DMS79 (cell line): ENCODE results near the gene CELA1.

ENCODE experiments used
- DNase-seq: peaks from one replicate; lab custom pipeline; 2025; lab: John Stamatoyannopoulos, UW

CELA1 gene

DNA sequence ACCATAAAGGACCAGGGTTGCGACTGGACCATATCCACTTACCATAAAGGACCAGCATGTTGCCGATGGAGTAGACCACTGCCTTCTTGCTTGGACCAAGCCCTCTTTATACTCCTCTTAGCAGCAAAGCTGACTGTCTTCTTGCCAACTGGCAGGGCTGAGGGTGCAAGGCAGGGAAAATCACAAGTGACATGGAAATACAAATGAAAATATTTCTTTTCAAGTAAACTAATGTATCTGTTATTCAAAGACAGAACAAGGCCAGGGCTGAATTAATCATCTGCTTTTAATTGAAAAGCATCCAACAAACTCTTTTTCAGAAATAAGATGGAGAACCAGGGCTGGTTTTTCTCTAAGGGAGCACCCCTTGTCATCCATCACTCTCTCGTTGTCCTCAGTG lies at the start of gene CELA1:
TSS of gene CELA1 (minus strand) at position 99 of the 400 bp plus-strand sequence. CDS start at position 58, 41 bp downstream.
- no peak for DNase-seq

DNA sequence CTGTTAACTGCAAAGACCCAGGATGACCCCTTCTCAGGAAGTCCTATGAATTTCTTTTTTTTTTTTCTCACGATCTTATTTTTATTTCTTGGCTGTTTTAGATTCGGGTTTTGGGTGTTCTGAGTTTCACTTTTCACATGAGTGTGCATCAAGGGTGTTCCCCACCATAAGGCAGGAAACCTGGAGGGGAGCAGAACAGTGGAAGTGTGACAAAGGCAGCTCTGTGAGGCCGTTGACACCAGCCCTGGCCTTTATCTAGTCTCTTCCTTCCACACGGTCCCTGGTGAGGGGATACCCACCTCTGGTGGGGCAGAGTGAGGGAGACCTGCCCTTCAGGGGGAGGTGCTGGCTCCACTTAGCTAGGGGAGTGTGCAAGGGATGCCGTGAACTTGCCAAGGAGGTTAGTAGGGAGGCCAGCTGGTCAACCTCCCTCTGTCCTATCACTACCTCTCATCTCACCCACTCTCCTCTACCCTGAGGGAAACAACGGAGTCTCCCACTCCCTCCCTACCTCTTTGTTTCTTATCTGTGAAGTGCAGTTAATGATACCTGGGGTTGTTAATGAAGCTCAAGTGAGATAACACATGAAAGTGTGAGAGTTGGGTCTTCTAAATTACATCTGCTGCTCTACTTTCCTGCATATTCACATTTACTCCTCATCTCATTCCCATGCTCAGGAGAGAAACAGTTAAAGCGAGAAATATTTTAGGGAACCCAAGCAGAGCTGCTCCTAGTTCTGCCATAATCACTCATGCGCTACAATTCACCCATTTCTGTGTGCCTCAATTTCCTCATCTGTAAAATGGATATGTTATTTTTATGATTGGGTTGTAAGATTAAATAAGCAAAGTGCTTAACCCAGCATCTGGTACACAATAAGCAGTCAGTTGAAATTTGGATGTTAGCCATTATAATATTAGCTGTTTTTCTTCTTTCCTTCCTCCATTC lies 49.1 kb upstream of the CELA1 start:
- no peak for DNase-seq

DNA sequence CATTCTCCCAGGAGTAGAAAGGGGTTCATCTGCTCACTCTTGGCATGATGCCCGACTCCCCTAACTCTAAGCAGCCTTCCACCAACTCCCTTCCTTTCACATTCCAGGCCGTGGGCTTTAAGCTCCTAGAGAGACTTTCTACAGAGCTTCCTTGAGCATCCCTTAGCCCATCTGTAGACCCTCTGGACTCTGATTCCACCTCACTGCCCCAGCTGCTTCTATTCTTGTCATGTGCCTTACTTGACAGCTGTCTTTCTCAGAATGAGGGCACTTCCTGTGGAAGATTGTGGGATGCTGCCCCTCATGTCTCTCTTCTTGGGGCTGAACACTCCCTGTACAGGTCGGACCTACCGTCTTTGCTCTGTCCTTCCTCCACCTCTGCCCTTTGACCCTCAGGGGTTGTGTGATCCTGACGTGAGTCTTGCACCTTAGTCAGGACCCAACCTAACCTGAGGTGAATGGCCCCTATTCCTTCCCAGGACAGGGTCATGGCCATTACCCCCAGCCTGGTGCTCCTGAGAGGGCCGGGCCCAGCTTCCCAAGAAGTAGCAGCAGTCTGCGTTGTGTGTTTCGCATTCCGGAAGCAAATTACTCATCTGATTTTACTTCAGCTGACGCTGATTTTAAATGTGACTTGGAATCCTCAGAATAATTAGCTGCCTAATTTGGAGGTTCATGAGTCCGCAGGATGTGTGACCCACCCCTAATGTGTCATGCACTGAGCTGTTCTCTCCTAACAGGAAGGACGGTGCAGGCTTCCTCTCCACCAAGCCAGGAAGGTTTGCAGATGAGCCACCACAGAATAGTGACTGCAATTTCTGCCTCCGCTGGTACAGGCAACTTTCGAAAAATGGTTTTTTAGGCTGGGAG lies 47.4 kb upstream of the CELA1 start:
- DNase-seq: no peak

DNA sequence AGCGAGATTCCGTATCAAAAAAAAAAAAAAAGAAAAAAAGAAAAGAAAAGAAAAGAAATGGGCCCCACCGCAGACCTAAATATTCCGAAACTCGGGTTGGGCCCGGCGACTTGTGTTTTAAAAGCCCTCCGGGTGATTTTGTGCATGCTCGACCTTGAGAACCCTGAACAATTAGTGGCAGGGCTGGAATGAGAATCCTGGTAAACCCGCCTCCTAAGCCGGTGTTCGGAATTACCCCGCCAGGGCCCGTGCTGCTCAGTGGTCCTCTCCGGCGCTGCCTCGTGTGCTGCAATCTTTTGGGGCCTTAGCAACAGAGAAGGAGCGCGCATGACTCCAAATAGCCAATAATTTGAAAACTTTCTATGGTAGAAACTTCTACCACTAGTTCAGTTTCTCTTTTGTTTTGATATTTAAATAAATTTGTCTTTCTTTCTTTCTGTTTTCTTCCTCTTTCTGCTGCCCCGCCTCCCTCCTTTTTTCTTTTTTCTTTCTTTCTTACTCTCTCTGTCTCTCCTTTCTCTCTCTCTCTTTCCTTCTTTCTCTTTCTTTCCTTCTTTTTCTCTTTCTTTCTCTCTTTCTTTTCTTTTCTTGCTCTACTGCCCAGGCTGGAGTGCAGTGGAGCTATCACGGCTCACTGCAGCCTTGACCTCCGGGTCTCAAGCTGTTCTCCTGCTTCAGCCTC lies 46.2 kb upstream of the CELA1 start:
- DNase-seq: no peak

DNA sequence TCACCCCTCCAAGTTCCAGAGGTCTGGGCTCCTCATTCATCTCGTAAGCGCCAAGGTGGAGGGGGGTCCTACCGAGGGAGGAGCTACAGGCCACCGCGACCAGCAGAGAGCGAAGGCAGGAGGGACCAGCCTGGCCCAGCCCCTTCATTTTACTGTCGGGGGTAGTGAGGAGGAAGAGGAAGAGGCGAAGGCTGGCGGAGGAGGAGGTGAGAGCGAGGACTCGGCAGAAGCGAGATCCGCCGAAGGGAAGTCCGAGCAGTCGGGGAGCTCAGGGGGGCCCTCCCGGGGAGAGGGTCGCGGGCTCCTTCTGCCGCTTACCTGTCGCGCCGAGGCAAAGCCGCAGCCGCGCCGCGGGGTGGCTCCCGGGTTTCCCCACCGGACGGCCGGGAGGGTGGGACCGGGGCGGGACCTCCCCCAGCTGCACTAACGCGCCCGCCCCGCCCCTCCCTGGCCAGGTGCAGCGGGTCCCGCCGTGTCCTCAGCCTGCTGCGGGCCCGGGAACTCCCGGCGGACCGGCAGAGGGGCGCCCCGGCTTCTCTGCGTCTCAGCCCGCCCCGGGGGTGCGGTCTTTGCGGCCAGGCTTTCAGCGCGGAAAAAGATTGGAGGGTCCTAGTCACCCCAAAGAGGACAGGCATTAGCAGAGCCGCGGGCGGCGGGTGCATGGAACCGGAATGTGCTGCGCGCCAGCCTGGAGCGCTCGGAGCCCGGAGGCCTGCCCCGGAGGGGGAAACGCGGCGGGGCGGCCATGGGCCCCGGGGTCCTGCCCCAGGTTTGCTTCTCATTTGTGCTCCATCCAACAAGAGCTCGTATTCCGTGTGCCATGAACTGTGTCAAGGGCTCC lies 45.0 kb upstream of the CELA1 start, which contains the start of gene GALNT6:
TSS of gene GALNT6 (minus strand) at position 124 of the 841 bp plus-strand sequence. CDS start 11,625 bp downstream, outside the sequence.
- DNase-seq: no peak

DNA sequence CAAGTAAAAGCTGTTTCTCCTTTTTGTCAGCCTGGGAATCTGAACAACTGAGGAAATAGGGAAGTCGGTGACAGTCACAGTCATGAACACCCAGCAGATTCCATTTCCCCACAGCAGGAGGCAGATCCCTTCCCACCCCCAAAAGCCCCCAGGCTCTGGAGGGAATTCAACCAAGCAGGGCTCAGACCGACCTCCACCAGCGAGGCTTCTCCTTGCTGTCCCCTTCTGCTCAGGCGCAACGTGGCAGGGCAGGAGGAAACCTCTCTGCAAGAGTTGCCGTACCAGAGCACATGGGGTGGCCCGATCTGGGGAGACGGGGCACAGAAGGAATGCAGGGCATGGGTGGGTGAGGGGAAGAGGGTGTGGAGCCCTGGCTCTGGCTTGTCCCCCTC lies 44.4 kb upstream of the CELA1 start:
- no peak for DNase-seq

DNA sequence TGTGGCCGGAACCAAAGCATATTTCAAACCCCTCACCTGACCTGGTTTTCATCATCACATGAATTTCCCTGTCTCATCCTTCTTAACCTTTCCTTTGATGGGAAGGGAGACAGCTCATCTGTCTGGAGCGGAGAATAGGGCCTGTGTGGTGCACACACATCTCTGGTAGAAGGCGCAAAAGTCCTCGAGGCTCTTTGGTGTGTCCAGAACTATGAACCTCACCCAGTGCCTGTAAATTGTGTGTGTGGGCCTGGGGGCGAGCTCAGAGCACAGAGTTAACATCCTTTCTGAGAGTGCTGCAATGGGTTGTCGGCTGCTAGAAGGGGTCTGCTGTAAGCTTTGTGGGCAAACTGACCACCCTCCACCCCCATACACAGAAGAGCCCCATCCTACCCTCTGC lies 44.0 kb upstream of the CELA1 start:
- DNase-seq: no peak

DNA sequence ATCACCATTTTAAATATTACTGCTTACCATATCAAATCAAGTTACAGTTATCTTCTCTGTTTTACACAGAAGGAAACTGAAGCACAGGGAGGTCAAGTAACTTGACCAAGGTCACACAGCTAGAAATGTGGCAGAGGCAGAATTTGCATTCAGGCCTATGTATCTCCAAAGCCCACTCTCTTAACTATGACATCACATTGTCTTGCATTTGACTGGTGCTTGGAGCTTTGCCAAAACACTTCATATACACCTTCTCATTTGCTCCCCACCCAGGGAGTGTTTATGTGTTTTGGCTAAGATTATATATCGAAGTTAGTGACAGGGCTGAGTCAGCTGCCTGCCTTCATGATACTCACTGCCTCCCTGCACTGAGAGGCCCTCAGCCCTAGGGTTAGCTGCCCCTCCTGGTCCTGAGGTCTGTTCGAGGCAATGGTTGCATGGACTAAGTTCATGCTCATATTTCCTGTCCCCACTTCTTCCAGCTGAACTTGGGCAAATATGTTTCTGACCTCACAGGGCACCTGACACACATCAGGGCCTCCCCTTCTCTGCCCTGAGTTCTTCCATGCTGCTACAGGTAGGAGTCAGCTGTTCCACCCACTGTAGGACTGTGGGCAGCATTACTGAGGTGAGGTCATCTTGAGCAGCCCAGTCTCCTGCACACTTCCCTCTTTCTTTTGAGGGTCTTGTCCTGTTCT lies 43.0 kb upstream of the CELA1 start:
- DNase-seq: no peak

DNA sequence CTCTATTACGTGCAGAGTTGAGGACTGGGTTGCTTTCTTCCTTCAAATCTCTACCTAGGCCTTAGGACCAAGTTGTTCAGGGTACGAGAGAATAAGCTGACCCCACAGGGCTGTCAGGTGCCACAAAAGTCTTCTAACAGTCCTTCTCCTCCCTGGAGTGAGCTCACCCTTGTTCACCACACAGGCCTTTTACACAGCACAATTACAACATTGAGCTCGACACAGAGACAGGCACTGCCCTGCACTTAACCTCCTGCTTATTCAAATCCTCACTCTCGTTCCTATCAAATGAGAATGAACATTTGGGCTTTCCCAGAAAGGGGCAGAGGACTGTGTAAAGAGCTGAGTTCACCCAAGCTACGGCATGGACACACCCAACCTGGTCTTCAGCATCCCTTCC lies 42.4 kb upstream of the CELA1 start:
- no peak for DNase-seq

DNA sequence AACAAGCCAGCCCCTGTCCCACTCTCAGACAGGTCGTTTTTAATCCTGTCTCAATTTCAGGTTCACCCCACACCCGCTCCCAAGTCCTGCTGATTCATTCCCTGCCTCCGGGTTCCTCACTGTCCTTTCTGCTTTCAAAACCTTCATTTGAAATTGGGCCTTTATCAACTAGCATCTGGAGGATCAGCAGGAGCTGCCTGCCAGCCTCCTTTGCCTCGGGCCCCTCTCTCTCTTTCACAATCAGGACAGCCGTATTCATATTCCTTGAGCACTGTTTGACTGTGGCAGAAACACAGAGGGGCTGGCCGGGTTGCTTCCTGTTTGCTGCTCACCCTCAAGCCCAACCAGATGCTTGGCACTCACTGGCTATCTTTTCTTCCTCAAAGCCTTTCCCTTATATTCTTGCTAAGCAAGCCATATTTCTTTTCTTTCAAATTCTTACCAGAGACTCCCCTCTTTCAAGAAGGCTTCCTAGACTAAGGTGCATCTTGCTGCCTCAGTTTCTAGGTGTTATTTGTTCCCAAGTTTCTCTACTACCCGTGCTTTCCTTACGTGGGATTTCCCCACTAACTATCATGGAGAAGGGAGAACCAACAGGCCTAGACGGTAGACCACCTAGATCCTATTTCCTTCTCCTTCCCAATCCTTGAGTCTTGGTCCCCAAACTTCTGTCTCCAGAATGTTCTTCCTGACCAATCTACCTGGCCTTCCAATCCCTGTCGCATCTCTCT lies 41.8 kb upstream of the CELA1 start:
- DNase-seq: no peak

DNA sequence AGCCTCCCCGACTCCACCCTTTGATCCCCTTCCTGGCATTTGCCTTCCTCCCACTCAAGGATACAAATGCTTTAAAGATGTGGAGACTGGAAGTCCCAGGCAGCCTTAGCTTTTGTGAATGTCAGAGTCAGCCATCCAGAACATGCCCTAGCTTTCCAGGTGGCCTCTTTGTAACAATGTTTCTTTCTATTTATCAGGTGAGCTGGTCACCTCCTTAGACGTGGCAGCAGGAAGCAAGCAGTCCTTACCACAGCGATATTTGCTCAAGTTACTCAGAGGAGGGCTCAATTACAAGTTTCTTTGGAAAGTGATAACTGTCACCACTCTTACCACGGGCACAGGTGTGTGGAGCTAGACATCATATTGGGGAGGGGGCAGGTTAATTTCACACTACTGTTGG lies 39.9 kb upstream of the CELA1 start:
- no peak for DNase-seq

DNA sequence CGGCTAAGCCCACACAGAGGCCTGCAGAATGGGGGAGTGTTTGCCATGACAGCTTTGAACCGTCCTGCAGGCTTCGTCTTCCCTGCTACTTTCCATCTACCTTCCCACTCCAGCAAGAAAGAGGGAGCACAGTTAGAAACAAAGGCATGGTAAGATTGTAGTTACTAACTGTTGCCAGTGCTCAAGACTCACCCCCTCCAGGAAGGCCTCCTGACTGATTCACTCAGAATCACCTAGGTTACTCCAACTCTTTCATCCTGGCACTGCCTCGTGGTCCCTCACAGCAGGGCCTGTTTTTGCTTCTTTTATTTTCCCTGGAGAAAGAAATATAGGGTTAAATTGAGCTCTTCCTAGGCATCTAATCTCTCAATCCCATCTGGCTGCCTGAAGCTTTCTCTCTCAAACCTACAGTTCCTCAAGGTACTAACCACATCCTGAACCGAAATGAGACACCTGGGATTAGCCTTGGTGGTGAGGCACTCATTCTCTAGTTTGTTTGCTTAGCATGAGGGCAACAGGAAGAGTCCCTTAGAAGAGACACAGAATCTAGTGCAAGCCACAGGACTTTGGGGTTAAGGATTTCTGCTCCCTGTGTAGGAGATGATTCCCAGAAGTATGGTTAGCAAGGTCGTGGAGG lies 36.9 kb upstream of the CELA1 start:
- DNase-seq: no peak

DNA sequence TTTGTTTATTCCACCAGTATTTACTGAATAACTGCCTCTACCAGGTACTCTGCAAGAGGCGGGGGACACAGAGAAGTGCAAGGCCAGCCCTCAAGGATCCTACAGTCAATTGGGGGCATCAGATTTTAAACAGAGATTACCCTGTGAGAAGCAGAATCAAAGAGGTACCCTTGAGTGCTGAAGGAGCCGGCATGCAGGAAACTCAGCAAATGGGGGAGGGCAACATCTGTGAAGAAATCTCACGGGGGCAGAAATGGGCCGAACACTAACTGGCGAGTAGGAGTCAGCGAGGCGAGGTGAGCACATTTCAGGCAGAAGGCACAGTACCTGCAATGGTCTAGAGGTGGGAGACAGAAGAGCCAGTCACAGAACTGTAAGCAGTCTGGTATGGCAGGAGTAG lies 35.7 kb upstream of the CELA1 start:
- DNase-seq: no peak

DNA sequence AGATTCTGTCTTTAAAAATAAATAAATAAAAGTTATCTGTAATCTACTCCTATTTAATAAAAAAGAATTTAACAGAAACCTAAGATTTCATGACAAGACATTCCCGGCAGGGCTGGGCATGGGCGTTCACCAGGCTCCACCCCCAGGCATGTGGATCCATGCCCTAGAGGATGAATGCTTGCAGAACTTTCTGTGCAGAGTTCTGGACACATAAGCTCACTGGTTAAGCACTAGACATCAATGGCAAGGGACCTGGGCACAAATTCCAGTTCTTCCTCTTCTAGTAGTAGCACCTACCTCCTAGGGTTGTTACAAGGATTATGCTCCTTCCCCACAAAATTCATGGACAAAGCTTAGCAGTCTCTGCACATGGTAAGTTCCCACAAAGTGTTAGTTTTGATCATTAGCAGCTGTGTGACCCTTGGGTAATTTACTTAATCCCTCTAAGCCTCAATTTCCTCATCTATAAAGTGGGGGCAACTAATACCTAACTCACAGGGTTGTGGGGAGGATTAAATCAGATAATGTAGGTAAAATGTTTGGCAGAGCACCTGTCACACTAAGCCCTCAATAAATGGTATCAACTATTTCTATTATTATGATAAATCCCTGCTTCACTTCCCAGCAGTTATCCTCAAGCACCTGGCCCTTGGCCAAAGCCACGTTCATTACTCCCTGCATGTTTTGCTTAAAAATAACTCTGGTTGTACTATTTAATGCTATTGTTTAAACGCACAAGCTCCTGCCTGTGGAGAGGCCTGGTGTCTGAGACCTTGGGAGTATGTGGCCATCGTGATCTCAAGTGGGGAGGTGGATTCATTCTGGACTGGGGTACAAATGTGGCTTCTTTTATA lies 35.0 kb upstream of the CELA1 start:
- peak; percentile 25 for DNase-seq

DNA sequence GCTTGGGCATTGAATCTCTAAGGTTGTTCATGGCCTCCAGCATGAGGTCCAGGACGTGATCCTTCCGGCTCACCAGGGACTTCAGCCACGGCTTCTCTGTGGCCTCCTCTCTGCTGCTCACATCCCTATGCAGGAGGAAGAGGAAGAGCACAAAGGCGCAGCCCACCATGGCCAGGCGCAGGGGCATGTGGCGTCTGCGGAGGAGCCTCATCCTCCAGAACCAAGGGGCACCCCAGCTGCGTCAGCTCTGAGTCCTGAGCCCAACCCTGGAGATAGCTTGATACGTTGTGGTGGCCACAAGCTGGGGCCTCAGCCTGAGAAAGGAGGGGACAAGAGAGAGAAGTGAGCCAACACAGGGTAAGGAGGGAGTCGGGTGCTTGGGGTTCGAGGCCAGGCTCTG lies 33.1 kb upstream of the CELA1 start:
- no peak for DNase-seq

DNA sequence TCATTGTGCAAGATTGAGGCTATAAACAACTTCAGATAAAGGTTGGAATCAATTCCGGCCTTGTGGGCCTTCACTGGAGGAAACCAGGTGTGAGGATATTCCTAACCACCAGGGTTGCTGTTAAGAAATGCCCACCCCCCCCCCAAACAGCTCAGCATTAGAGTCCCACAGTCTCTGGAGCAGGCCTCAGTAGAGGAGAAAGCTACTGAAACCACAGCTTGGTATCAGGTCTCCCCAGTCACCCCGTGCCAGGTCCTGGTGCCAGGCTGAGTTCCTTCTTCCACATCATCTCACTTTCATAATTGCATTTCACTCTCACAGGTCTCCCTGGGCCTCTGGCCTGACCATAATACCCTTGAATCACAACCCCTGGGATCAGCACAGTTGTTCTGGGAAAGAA lies 32.3 kb upstream of the CELA1 start:
- no peak for DNase-seq

DNA sequence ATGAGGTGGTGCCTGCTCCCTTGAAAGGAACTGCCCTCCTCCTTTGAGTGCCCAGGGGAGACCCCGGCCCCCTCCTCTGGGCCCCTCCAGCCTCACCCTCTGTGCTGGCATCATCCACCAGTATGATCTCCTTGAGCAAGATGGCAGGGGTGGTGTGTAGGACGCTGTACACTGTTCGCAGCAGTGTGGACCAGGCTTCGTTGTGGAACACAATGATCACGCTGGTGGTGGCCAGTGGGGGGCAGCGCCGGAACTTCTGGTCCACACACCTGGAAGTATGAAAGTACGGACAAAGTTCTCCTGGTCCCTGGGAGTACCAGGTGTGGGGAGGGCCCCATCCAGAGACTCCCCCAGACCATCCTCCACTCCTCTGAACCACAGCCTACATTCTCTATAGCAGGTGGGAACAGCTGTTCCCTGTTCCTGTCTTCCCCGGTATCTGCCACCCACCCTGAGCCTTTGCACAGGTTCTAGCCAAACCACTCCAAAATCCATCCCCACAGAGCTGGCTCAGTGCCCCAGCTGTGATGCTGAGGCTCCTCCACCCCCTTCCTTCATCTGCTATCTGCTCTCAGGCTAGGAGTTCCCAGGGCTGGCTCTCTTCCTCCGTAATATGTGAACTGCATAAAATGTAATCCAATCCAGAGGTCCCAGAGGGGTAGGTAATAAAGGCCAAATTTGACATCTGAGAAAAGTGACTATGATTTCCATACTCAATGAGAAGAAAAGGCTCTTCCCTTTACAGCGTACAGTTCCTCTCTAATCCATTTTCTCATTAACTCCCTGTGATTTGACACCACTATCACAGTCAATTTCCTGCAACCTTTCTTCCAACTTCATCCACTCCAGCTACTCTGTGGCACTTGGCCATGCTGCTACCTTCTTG lies 30.9 kb upstream of the CELA1 start:
- DNase-seq: no peak

DNA sequence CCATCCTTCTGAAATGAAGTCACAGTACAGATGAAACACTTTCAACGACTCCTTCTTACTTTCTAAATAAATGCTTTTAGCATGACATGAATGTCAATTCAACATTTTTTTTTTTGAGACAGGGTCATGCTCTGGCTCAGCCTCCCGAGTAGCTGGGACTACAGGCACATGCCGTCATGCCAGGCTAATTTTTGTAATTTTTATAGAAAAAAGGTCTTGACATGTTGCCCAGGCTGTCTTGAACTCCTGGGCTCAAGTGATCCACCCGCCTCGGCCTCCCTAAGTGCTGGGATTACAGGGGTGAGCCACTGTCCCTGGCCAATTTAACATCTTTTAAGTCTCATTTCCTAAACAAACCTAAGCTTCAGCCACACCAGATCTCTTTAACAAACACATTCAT lies 28.4 kb upstream of the CELA1 start:
- DNase-seq: no peak
